GM23248 (cell line): ENCODE results near the gene DNASE1L2. TPM values are rescaled to one million over a fixed set of nuclear protein-coding genes. Genes with fewer than 3 reads are reported as not detected.

Experiments
- DNase-seq: peaks from one replicate; pipeline ENCODE4 v3.0.0-alpha.2; 2015
- H2AFZ ChIP-seq: fragments of 200-600 bp; sonication (generic); 2 replicates; pipeline ENCODE4 v1.6.1; 2016; ENCODE audit warnings: antibody characterized with exemption
- H3F3A ChIP-seq: fragments of 200-600 bp; sonication (generic); 2 replicates; pipeline ENCODE4 v1.6.1; 2016; ENCODE audit warnings: mild to moderate bottlenecking, antibody characterized with exemption, mixed run types; ENCODE audit not compliant: insufficient read depth
- H3K27ac ChIP-seq: fragments of 200-600 bp; sonication (generic); 2 replicates; pipeline ENCODE4 v1.5.1; 2016; ENCODE audit warnings: mild to moderate bottlenecking
- H3K27me3 ChIP-seq: fragments of 200-600 bp; sonication (generic); replicated peaks from 2 replicates; pipeline ENCODE4 v1.6.1; 2016; ENCODE audit warnings: mild to moderate bottlenecking; ENCODE audit not compliant: insufficient read depth
- H3K36me3 ChIP-seq: fragments of 200-600 bp; sonication (generic); 2 replicates; pipeline ENCODE4 v1.6.1; 2016; ENCODE audit warnings: low read depth, mild to moderate bottlenecking
- H3K4me1 ChIP-seq: fragments of 200-600 bp; sonication (generic); 2 replicates; pipeline ENCODE4 v1.6.1; 2016; ENCODE audit warnings: mild to moderate bottlenecking; ENCODE audit not compliant: insufficient read depth
- H3K4me2 ChIP-seq: fragments of 200-600 bp; sonication (generic); one replicate; pipeline ENCODE4 v1.6.1; 2016; ENCODE audit warnings: mild to moderate bottlenecking; ENCODE audit not compliant: unreplicated experiment
- H3K4me3 ChIP-seq: fragments of 200-600 bp; sonication (generic); 2 replicates; pipeline ENCODE4 v1.5.1; 2016; ENCODE audit warnings: mild to moderate bottlenecking
- H3K79me2 ChIP-seq: fragments of 200-600 bp; sonication (generic); 2 replicates; pipeline ENCODE4 v1.6.1; 2016; ENCODE audit warnings: mild to moderate bottlenecking; ENCODE audit not compliant: insufficient read depth
- H3K9ac ChIP-seq: fragments of 200-600 bp; sonication (generic); 2 replicates; pipeline ENCODE4 v1.6.1; 2016; ENCODE audit warnings: mild to moderate bottlenecking
- H3K9me2 ChIP-seq: fragments of 200-600 bp; sonication (generic); 2 replicates; pipeline ENCODE4 v1.6.1; 2016; ENCODE audit warnings: mixed run types, mild to moderate bottlenecking, moderate library complexity; ENCODE audit not compliant: insufficient read depth
- H3K9me3 ChIP-seq: fragments of 200-600 bp; sonication (generic); one replicate; pipeline ENCODE4 v1.6.1; 2017; ENCODE audit warnings: low read depth
- H4K20me1 ChIP-seq: fragments of 200-600 bp; sonication (generic); 2 replicates; pipeline ENCODE4 v1.6.0; 2016; ENCODE audit not compliant: insufficient read depth
- EZH2 ChIP-seq: fragments of 200-600 bp; sonication (generic); IDR thresholded peaks from 2 replicates; pipeline ENCODE4 v1.6.1; 2018; ENCODE audit warnings: antibody characterized with exemption, mild to moderate bottlenecking; ENCODE audit not compliant: insufficient read depth, poor library complexity, severe bottlenecking
- EZH2phosphoT487 ChIP-seq: fragments of 200-600 bp; sonication (generic); IDR thresholded peaks from 2 replicates; pipeline ENCODE4 v1.6.1; 2018; ENCODE audit warnings: antibody characterized with exemption, moderate library complexity, mild to moderate bottlenecking, low read depth; ENCODE audit not compliant: insufficient read depth
- WGBS, 2 experiments: methylation state at CpG; one replicate each; pipeline ENCODE4 v1.1.6; 2015 to 2017; ENCODE audit warnings: low lambda C conversion rate in 2 of 2, low coverage in 1 of 2; ENCODE audit errors: missing lambda C conversion rate in 2 of 2; 5-methylcytosine and 5-hydroxymethylcytosine counted together
- in situ Hi-C: fragments of 300-500 bp; cut with MboI; formaldehyde crosslinking; loops from 2 replicates; pipeline ENCODE4 v1.15.0; 2020
- polyA plus RNA-seq: library from polyadenylated mRNA; unstranded; fragments of >200 nt; fragmentation: Nextera tagmentation; extraction: Ambion mirVana; gene quantifications from 2 replicates; pipeline ENCODE4 v1.2.1, GENCODE V29; 2016
- total RNA-seq: library from RNA; depleted of rRNA; stranded (reverse); fragments of >200 nt; shearing (Covaris generic); gene quantifications from 2 replicates; pipeline ENCODE4 v1.2.3, GENCODE V29; 2014

The DNASE1L2 gene
- total and polyA plus RNA-seq, 2 experiments from 2014 or later: 0.89 TPM; not detected in 1

- Histone ChIP-seq H3K4me3 (no peak overlapping the region), H4K20me1 (no peaks in the 10 kb centered on the region), H3K36me3 (no peaks in the 10 kb centered on the region), H3K9ac (no peak overlapping the region), H2AFZ (no peak overlapping the region), H3K79me2 (no peaks in the 10 kb centered on the region), H3K27me3 (no peaks in the 10 kb centered on the region), H3K27ac (no peak overlapping the region), H3K4me1 (no peaks in the 10 kb centered on the region), H3K9me2 (no peaks in the 10 kb centered on the region), H3F3A (no peaks in the 10 kb centered on the region), H3K4me2 (no peak overlapping the region), H3K9me3 (no peaks in the 10 kb centered on the region)
- TF ChIP-seq EZH2 (no peak), EZH2phosphoT487 (no peak)
- no peak for DNase-seq
- in situ Hi-C loops: no loop called here
- WGBS, 2 experiments: 70 to 78% methylated on average over 16 to 25 of the region's 25 CpGs
Measured at GRCh38 chr16:2189252-2189893, 46.9 kb upstream of the DNASE1L2 start.

DNA sequence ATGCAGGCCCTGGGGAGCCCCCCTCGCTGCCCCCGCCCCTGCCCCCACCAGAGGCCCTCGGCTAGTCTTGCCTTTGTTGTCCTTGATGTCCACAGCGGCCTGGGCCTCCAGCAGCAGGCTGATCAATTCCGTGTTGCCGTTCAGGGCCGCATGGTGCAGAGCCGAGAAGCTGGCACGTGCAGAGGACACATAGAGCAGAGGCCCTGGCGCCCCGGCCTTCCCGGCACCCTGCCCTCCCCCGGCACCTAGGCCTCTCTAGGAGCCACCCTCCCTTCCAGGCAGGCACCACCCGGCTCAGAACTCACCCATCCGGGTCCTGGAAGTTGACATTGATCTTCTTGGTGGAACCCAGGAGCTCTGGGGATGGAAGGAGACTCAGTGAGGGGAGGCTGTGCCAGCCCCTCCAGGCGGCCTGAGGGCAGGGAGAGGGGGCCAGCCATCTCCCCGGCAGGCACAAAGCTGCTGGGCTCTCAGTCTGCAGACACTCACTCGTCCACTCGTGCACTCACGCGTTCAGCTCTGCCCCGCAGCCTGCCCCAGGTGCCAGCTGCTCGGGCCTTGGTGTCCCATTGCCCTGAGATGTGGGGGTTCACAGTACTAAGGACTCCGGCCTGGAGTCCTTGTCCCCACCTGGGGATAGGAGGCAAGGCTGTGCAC, 46.1 kb upstream of the DNASE1L2 start:
- in situ Hi-C loops: no loop called here
- WGBS, 2 experiments: 73 to 74% methylated on average over 21 to 24 of the region's 24 CpGs
- Histone ChIP-seq H3K4me1 (no peaks in the 10 kb centered on the region), H3K27ac (no peak overlapping the region), H3K4me3 (no peak overlapping the region), H2AFZ (no peak overlapping the region), H3K4me2 (no peak overlapping the region), H3K36me3 (no peaks in the 10 kb centered on the region), H3K9me3 (no peaks in the 10 kb centered on the region), H3K27me3 (peaks cover 7% of the 10 kb centered on the region), H3F3A (no peaks in the 10 kb centered on the region), H3K79me2 (no peaks in the 10 kb centered on the region), H3K9ac (no peak overlapping the region), H4K20me1 (no peaks in the 10 kb centered on the region), H3K9me2 (no peaks in the 10 kb centered on the region)
- TF ChIP-seq EZH2 (no peak), EZH2phosphoT487 (no peak)
- no peak for DNase-seq

GRCh38 chr16:2190659-2191445, 45.4 kb upstream of the DNASE1L2 start:
- in situ Hi-C loops: no loop called here
- no peak overlapping the region for H2AFZ ChIP-seq
- H3K4me3 ChIP-seq: no peak overlapping the region
- TF ChIP-seq EZH2phosphoT487 (no peak), EZH2 (no peak)
- H3K27ac ChIP-seq: no peak overlapping the region
- WGBS, 2 experiments: 62 to 66% methylated on average over 10 to 15 of the region's 25 CpGs
- H3K27me3 ChIP-seq: peaks cover 15% of the 10 kb centered on the region
- no peaks in the 10 kb centered on the region for H3K9me3 ChIP-seq
- no peak overlapping the region for H3K4me2 ChIP-seq
- DNase-seq: no peak
- H3F3A ChIP-seq: no peaks in the 10 kb centered on the region
- H3K9ac ChIP-seq: no peak overlapping the region
- no peaks in the 10 kb centered on the region for H3K9me2 ChIP-seq
- no peaks in the 10 kb centered on the region for H3K36me3 ChIP-seq
- no peaks in the 10 kb centered on the region for H3K79me2 ChIP-seq
- H4K20me1 ChIP-seq: no peaks in the 10 kb centered on the region
- H3K4me1 ChIP-seq: no peaks in the 10 kb centered on the region

GRCh38 chr16:2191446-2191706, 44.9 kb upstream of the DNASE1L2 start:
- Histone ChIP-seq H3K27ac (no peak overlapping the region), H3K9ac (no peak overlapping the region), H3K9me2 (no peaks in the 10 kb centered on the region), H3K36me3 (no peaks in the 10 kb centered on the region), H3K4me2 (no peak overlapping the region), H3K4me1 (no peaks in the 10 kb centered on the region), H3K27me3 (peaks cover 16% of the 10 kb centered on the region), H2AFZ (no peak overlapping the region), H3K9me3 (no peaks in the 10 kb centered on the region), H4K20me1 (no peaks in the 10 kb centered on the region), H3K79me2 (no peaks in the 10 kb centered on the region), H3F3A (no peaks in the 10 kb centered on the region), H3K4me3 (no peak overlapping the region)
- in situ Hi-C loops: no loop called here
- WGBS, 2 experiments: 86 to 87% methylated on average over 11 of the region's 11 CpGs
- no peak for DNase-seq
- TF ChIP-seq EZH2 (no peak), EZH2phosphoT487 (no peak)
